Measurements from ENCODE around the gene PHAF1. TPM values are rescaled to one million over a fixed set of nuclear protein-coding genes. Genes with fewer than 3 reads are reported as not detected.

PHAF1 gene
- total and polyA plus RNA-seq, 2 of the 13 experiments (the other 11 are each of a cell fraction or from before 2014, with no cell fraction given) = 48.3 to 174 TPM

DNA sequence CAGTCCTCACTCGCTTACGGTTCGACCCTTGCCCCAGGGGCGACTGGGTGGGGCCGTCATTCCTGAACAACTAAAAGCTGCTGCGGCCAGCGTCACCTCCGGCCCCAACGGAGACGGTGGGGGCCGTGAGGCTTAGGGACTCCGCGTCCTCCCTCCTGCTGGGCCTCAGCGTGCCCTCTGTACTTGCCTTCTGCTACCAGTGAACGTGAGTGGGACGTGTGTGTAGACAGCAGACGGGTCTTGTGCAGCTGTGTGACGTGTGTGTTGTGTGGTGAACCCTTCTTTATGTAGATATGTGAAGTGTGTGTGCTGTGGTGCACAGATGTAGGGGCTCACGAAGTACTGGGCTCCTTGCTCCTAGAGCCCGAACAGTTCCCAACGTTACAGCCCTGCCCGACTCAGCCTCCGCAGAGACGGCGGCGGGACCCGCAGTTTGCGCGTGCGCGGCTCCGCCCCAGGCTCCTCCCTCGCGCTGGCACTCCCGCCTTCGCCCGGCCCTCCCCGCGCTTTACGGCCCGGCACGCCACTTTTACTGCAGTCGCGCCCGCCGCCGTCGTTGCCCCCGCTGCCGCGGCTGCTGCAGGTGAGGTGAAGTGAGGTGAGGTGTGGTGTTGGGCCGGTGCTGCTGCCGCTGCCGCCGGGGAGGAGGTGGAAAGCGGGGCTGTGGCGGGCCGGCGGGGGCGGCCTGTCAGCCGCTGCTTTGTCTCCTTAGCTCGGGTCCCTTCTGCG lies at the start of gene PHAF1 (continued):
- TF ChIP-seq, protein P1, sequence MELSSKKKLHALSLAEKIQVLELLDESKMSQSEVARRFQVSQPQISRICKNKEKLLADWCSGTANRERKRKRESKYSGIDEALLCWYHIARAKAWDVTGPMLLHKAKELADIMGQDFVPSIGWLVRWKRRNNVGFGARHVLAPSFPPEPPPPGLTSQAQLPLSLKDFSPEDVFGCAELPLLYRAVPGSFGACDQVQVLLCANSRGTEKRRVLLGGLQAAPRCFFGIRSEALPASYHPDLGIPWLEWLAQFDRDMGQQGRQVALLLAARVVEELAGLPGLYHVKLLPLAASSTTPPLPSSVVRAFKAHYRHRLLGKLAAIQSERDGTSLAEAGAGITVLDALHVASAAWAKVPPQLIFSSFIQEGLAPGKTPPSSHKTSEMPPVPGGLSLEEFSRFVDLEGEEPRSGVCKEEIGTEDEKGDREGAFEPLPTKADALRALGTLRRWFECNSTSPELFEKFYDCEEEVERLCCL (CRISPR knock-in tag; IDR thresholded peaks at IDR 0.05; ENCODE audit: borderline replicate concordance) = no peak
- TF ChIP-seq FOXK2 (IDR thresholded peaks at IDR 0.05) (no peak), SMAD3 (CRISPR knock-in tag; IDR thresholded peaks at IDR 0.05) (peak; percentile 58; the same call in 1 of the 2 replicates), MEIS2 (CRISPR knock-in tag; IDR thresholded peaks at IDR 0.05) (peak; percentile 71), RBAK (CRISPR knock-in tag; IDR thresholded peaks at IDR 0.05) (no peak), ZNF337 (CRISPR knock-in tag; IDR thresholded peaks at IDR 0.05; ENCODE audit: borderline replicate concordance, low read depth) (peak; percentile 87; the same call in 1 of the 2 replicates), GATAD1 (CRISPR knock-in tag; IDR thresholded peaks at IDR 0.05) (peak; percentile 97), ZNF121 (CRISPR knock-in tag; IDR thresholded peaks at IDR 0.05) (peak; percentile 50; the same call in 1 of the 2 replicates), ZNF674 (CRISPR knock-in tag; IDR thresholded peaks at IDR 0.05; ENCODE audit: low read depth) (peak; percentile 41; the same call in 1 of the 2 replicates)
- TF ChIP-seq, protein P2, sequence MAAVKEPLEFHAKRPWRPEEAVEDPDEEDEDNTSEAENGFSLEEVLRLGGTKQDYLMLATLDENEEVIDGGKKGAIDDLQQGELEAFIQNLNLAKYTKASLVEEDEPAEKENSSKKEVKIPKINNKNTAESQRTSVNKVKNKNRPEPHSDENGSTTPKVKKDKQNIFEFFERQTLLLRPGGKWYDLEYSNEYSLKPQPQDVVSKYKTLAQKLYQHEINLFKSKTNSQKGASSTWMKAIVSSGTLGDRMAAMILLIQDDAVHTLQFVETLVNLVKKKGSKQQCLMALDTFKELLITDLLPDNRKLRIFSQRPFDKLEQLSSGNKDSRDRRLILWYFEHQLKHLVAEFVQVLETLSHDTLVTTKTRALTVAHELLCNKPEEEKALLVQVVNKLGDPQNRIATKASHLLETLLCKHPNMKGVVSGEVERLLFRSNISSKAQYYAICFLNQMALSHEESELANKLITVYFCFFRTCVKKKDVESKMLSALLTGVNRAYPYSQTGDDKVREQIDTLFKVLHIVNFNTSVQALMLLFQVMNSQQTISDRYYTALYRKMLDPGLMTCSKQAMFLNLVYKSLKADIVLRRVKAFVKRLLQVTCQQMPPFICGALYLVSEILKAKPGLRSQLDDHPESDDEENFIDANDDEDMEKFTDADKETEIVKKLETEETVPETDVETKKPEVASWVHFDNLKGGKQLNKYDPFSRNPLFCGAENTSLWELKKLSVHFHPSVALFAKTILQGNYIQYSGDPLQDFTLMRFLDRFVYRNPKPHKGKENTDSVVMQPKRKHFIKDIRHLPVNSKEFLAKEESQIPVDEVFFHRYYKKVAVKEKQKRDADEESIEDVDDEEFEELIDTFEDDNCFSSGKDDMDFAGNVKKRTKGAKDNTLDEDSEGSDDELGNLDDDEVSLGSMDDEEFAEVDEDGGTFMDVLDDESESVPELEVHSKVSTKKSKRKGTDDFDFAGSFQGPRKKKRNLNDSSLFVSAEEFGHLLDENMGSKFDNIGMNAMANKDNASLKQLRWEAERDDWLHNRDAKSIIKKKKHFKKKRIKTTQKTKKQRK (IDR thresholded peaks at IDR 0.05; ENCODE audit: low read length) = no peak
- TF ChIP-seq, protein P3, sequence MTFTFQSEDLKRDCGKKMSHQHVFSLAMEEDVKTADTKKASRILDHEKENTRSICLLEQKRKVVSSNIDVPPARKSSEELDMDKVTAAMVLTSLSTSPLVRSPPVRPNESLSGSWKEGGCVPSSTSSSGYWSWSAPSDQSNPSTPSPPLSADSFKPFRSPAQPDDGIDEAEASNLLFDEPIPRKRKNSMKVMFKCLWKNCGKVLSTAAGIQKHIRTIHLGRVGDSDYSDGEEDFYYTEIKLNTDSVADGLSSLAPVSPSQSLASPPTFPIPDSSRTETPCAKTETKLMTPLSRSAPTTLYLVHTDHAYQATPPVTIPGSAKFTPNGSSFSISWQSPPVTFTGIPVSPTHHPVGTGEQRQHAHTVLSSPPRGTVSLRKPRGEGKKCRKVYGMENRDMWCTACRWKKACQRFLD (CRISPR knock-in tag; IDR thresholded peaks at IDR 0.05; ENCODE audit: borderline replicate concordance) = no peak
- TF ChIP-seq, protein P4, sequence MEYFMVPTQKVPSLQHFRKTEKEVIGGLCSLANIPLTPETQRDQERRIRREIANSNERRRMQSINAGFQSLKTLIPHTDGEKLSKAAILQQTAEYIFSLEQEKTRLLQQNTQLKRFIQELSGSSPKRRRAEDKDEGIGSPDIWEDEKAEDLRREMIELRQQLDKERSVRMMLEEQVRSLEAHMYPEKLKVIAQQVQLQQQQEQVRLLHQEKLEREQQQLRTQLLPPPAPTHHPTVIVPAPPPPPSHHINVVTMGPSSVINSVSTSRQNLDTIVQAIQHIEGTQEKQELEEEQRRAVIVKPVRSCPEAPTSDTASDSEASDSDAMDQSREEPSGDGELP (IDR thresholded peaks at IDR 0.05; ENCODE audit: borderline replicate concordance, low read depth) = peak; percentile 68; the same call in 1 of the 2 replicates
- TF ChIP-seq, protein P5, sequence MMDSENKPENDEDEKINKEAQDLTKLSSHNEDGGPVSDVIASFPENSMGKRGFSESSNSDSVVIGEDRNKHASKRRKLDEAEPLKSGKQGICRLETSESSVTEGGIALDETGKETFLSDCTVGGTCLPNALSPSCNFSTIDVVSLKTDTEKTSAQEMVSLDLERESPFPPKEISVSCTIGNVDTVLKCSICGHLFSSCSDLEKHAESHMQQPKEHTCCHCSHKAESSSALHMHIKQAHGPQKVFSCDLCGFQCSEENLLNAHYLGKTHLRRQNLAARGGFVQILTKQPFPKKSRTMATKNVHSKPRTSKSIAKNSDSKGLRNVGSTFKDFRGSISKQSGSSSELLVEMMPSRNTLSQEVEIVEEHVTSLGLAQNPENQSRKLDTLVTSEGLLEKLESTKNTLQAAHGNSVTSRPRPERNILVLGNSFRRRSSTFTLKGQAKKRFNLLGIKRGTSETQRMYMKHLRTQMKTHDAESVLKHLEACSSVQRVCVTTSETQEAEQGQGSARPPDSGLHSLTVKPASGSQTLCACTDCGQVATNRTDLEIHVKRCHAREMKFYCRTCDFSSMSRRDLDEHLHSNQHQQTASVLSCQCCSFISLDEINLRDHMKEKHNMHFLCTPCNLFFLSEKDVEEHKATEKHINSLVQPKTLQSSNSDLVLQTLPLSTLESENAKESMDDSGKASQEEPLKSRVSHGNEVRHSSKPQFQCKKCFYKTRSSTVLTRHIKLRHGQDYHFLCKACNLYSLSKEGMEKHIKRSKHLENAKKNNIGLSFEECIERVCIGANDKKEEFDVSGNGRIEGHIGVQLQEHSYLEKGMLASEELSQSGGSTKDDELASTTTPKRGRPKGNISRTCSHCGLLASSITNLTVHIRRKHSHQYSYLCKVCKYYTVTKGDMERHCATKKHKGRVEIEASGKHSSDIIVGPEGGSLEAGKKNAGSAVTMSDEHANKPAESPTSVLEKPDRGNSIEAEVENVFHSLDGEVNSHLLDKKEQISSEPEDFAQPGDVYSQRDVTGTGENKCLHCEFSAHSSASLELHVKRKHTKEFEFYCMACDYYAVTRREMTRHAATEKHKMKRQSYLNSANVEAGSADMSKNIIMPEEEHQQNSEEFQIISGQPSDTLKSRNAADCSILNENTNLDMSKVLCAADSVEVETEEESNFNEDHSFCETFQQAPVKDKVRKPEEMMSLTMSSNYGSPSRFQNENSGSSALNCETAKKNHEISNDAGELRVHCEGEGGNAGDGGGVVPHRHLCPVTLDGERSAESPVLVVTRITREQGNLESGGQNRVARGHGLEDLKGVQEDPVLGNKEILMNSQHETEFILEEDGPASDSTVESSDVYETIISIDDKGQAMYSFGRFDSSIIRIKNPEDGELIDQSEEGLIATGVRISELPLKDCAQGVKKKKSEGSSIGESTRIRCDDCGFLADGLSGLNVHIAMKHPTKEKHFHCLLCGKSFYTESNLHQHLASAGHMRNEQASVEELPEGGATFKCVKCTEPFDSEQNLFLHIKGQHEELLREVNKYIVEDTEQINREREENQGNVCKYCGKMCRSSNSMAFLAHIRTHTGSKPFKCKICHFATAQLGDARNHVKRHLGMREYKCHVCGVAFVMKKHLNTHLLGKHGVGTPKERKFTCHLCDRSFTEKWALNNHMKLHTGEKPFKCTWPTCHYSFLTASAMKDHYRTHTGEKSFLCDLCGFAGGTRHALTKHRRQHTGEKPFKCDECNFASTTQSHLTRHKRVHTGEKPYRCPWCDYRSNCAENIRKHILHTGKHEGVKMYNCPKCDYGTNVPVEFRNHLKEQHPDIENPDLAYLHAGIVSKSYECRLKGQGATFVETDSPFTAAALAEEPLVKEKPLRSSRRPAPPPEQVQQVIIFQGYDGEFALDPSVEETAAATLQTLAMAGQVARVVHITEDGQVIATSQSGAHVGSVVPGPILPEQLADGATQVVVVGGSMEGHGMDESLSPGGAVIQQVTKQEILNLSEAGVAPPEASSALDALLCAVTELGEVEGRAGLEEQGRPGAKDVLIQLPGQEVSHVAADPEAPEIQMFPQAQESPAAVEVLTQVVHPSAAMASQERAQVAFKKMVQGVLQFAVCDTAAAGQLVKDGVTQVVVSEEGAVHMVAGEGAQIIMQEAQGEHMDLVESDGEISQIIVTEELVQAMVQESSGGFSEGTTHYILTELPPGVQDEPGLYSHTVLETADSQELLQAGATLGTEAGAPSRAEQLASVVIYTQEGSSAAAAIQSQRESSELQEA (CRISPR knock-in tag; IDR thresholded peaks at IDR 0.05; ENCODE audit: not compliant biosample characterization) = peak; percentile 69

All from HepG2 (cell line).